Measurements from ENCODE around the gene ASB5. TPM values are rescaled to one million over a fixed set of nuclear protein-coding genes. Genes with fewer than 3 reads are reported as not detected.
A peak's percentile ranks its signal among the peaks of the same experiment; 100 is the strongest.

ASB5 gene
- total and polyA plus RNA-seq, 9 of the 15 experiments (the other 6 are each of a cell fraction or from before 2014, with no cell fraction given), result not detected

GRCh38 chr4:176302283-176303275 lies 33.6 kb upstream of the ASB5 start:
- H3K79me2 ChIP-seq (ENCODE audit: control insufficient read depth, insufficient read depth, low read length), result no peaks in the 10 kb centered on the region
- ChIA-PET POLR2A (interaction anchor here (1.6 kb wide), 1 partner anchor 9 kb away, joined by 5 read pairs; no protein-coding TSS in a partner anchor), CTCF (ENCODE audit: low intra/inter-chr PET ratio) (no interaction called here)
- no peak overlapping the region for H3K4me2 ChIP-seq (ENCODE audit: insufficient read depth, low read length)
- no peaks in the 10 kb centered on the region for H3K9me1 ChIP-seq (ENCODE audit: control insufficient read depth, insufficient read depth, low read length)
- H3K27ac ChIP-seq (ENCODE audit: extremely low read depth, low read depth, low read length), result no peak overlapping the region
- ATAC-seq (no peak), DNase-seq (ENCODE audit: extremely low read depth in 1 of 4, low spot score in 3 of 4) (no peak), FAIRE-seq (peak; percentile 6)
- 3% methylated on average over 2 of the region's 2 CpGs for WGBS (ENCODE audit: insufficient coverage, low coverage, missing lambda C conversion rate)
- H3K36me3 ChIP-seq (ENCODE audit: control insufficient read depth, insufficient read depth, low read length), result no peaks in the 10 kb centered on the region
- H3K9me3 ChIP-seq (replicated peaks; ENCODE audit: control insufficient read depth, insufficient read depth, low read depth, low read length), result no peaks in the 10 kb centered on the region
- H3K9ac ChIP-seq (ENCODE audit: insufficient read depth in 1 of 2, low read depth in 2 of 2, low read length in 2 of 2), result no peak overlapping the region
- no TSS peak for BruUV-seq (replicated peaks)
- no peaks in the 10 kb centered on the region for H3K27me3 ChIP-seq (ENCODE audit: control insufficient read depth in 2 of 2, insufficient read depth in 2 of 2, low read length in 2 of 2)
- no peak overlapping the region for H3K4me3 ChIP-seq
- H3K4me1 ChIP-seq (replicated peaks in 1 of 2; ENCODE audit: control insufficient read depth in 2 of 2, insufficient read depth in 2 of 2, low read length in 2 of 2), result no peaks in the 10 kb centered on the region
- in situ Hi-C loops (cut with MboI) (no loop called here), intact Hi-C loops (cut with micrococcal nuclease) (no loop called here)
- TF ChIP-seq C11orf30 (IDR thresholded peaks at IDR 0.05; ENCODE audit: low read depth) (peak; percentile 29; the same call in 1 of the 2 replicates), SREBF2 (CRISPR knock-in tag; IDR thresholded peaks at IDR 0.05) (no peak), SOX6 (IDR thresholded peaks at IDR 0.05) (no peak), ZNF316 (IDR thresholded peaks at IDR 0.05) (peak; percentile 63), RBM39 (optimal IDR thresholded peaks at IDR 0.05; ENCODE audit: low read depth, low read length) (no peak), MAFF (IDR thresholded peaks at IDR 0.05; ENCODE audit: low read length) (peak; percentile 21; the same call in 1 of the 2 replicates), MEIS2 (IDR thresholded peaks at IDR 0.05; ENCODE audit: partially characterized antibody) (peak; percentile 70), MAFG (tag; conservative IDR thresholded peaks at IDR 0.05) (peak; percentile 27; the same call in 1 of the 2 replicates), CEBPG (CRISPR knock-in tag; IDR thresholded peaks at IDR 0.05) (no peak), CEBPG (tag; conservative IDR thresholded peaks at IDR 0.05 in 1 of 2, IDR thresholded peaks at IDR 0.05 in 1 of 2) (0 out of 4 replicates have a peak, but pooled peaks of 1 of the 2 experiments have one; percentile 9), JUND (IDR thresholded peaks at IDR 0.05; ENCODE audit: borderline replicate concordance, low read depth, low read length) (no peak), JUND (tag; IDR thresholded peaks at IDR 0.05; ENCODE audit: borderline replicate concordance, low read depth, low read length) (peak; percentile 42; the same call in 1 of the 3 replicates), FOSL1 (tag; conservative IDR thresholded peaks at IDR 0.05) (peak; percentile 75)
- TF ChIP-seq, protein P1, sequence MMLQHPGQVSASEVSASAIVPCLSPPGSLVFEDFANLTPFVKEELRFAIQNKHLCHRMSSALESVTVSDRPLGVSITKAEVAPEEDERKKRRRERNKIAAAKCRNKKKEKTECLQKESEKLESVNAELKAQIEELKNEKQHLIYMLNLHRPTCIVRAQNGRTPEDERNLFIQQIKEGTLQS (IDR thresholded peaks at IDR 0.05), result peak; percentile 59
- TF ChIP-seq, protein P1 (CRISPR knock-in tag; conservative IDR thresholded peaks at IDR 0.05), result no peak
- no peaks in the 10 kb centered on the region for H4K20me1 ChIP-seq (replicated peaks; ENCODE audit: control insufficient read depth, insufficient read depth, low read length)
- no peak overlapping the region for H2AFZ ChIP-seq (ENCODE audit: low read depth, low read length)
